NOMO-1 treated with dmso at 0.1 percent for 144 hours (cell line): ENCODE data around the gene NHERF2.

Experiments
- DNase-seq: peaks from one replicate; lab custom pipeline; 2025; ENCODE audit not compliant: unreplicated experiment; lab: John Stamatoyannopoulos, UW

Gene NHERF2

DNA sequence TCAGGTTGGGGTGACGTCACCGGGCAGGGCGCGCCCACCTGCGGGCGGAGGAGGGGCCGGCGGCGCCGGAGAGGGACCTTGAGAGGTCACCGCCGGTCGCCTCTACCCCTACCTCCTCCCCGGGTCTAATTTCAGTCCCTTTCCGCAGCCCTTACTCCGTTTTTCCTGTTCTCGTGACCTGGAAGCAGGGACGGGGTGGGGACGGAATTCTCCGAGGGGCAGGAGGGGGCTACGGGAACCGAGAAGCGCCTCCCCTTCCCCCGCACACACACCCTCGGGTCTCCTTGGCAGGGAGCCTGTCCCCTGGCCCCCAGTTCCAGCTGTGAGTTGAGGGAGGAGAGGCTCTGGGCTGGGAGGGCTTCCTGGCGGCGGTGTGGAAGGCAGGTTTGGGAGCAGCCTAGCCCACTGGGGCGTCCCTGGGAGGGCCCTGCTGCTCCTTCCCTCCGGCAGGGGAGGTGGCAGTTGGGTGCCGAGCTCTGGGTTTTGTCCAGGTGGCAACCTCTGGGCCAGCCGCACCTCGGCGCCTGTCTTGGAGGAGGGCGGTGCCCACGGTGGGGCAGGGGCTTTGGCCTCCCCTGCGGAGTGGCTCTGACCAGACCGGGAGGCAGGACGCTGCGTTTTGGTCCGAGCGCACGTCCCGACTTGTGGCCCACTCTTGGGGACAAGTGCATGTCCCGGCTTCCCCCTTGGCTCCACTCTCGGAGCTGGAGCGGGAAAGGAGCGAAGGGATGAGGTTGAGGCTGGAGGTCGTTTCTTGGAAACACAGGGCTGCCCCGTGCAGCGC, 36.2 kb upstream of the NHERF2 start:
- DNase-seq, result no peak

GRCh38 chr16:1991135-1991551, 35.6 kb upstream of the NHERF2 start:
- DNase-seq, result no peak

DNA sequence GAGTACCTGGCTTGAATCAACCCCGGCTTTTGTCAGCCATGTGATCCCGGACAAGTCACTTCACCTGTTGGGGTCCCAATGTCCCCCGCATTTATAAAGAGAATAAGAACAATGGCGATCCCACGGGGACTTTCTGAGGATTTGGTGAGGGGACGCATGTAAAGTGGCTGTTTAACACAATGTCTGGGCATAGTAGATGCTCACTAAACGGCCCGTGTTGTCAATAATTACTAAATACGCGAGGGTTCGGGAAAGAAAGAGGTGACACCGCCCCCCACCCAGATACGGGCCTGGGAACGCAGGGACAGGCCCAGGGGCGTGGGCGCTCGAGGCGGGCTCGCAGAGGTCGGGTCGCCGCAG, 35.1 kb upstream of the NHERF2 start:
- no peak for DNase-seq

GRCh38 chr16:1991948-1992703, 34.6 kb upstream of the NHERF2 start:
- DNase-seq, result peak; percentile 79

- no peak for DNase-seq
These were observed 33.9 kb upstream of the NHERF2 start for GRCh38 chr16:1992704-1993317.

- no peak for DNase-seq
These were observed 33.0 kb upstream of the NHERF2 start for GRCh38 chr16:1993731-1994131.

GRCh38 chr16:1997494-1998359, 29.0 kb upstream of the NHERF2 start:
- no peak for DNase-seq

- DNase-seq, result no peak
These were observed 28.3 kb upstream of the NHERF2 start for GRCh38 chr16:1998360-1998835.

DNA sequence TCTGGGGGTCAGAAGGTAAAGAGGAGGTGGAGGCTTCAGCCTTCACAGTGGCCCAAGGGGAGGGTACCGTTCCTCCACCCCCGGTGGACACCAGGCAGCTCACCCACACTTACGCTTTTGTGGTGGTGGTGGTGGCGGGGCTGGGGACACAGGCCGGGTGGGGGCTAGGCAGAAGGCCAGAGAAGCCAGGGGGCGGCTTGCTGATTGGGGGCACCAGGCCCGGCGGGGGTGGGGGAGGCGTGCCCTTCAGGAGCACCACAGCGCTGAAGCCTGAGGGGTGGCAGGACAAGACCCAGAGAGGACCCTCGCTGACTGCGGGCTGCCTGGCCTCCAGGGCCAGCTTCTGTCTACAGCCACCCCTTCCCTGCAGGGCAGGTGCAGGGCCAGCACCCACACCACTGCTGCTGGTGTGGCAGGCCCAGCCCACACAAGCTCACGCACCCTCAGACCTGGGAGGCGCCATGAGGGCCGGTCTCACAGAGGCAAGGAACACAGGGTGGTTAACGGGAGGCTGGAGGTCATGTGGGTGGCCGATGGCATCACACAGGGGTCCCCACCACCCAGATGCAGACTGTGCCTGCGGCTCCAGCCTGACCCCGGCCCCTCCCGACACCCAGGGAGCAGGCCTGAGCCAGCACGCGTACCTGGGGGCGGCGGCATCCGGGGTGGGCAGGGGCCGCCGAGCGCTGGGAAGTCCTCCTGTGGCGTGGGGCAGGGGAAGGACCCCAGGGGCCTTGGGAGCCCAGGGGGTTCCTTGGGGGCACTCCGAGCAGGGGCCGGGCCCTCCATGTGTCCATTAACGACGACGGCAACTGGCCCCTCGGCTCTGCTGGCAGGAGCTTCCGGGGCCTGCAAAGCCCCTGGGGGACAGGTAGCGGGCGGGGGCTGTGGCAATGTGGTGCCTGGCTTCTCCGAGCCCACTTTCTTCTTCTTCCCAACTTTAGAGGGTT, 27.6 kb upstream of the NHERF2 start:
- DNase-seq, result no peak

DNA sequence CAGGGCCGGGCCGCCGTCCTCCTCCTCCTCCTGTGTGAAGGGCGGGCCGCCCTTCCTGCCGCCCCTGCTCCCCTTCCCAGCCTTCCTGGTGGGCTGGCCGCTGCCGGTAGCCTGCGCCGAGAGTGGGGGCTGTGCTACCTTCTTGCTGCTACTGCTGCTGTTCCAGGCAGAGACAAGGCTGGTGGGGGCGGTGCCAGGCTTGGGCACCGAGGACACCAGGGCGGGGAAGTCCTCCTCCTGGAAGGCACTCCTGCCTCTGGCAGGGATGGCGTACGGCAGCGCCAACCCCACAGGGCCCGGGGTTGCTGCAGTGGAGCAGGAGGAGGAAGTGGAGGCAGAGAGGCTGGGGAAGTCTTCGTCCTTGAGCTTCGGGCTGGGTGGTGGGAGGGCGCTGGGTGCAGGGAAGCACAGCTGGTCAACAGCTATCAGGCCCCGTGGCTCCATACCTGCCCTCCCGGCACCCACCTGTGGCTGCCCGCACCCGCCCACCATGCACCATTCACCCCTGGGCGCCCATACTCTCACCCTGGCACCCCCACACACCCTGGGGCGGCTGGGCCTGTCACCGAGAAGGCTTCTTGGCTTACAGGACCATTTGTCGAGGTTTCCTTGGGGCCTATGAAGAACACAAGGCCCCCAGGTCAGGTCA, 26.7 kb upstream of the NHERF2 start:
- DNase-seq, result no peak

DNA sequence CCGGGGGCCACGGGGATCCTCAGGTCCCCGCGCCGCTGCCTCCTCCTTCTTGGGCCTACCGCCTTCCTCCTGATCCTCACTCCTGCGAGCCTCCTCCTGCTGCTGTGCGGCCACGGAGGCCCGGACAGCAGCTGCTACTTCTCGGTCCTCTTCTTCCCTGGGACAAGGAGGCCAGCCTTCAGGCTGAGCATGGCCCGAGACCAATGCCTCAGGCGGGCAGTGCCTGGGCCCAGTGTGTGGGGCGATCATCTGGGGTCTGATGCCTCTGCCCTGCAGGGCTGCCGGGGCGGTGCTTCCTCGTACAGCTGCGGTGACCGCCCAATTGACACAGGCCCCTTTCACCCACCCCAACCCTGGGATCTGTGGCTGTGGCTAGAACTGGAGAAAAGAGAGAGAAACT, 25.7 kb upstream of the NHERF2 start:
- no peak for DNase-seq

DNA sequence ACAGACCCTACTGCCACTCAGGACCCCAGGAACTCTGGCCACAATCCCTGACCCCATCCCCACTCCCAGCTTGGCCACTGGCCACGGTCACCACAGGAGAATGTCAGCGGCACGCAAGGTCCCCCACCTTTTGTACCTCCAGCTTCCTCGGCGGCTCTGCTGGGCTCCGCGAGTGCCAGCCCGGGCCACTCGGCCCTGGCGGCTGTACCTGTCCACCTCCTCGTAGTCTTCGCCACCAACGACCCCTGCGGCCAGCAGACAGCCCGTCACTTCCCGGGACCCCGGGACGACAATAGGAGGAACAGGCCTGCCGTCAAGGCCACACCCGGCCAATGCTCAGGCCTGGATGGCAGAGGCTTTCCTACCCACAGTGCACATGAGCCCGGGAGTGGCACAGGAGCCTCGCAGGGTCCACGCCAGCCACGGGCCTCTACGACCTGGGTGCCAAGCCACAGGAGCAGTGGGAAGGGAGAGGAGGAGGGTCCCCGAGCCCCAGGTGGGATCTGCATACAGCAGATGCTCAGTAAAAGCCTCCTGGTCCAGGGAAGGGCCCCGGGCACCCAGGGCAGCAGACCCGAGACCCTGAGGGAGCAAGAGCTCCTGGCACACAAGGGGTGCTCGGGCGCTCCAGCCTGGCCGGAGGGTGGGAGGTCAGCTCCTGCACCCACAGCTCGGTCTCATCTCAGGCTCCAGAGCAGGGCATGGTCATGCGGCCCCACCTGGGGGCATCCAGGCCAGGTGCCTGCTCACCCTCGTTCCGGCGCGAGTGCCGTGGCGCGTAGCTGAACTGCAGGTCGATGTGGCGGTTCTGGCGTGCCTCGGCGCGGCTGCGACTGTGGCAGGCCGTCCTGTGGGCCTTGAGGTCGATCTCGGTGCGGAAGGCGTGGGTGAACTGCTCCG, 25.0 kb upstream of the NHERF2 start:
- no peak for DNase-seq

DNA sequence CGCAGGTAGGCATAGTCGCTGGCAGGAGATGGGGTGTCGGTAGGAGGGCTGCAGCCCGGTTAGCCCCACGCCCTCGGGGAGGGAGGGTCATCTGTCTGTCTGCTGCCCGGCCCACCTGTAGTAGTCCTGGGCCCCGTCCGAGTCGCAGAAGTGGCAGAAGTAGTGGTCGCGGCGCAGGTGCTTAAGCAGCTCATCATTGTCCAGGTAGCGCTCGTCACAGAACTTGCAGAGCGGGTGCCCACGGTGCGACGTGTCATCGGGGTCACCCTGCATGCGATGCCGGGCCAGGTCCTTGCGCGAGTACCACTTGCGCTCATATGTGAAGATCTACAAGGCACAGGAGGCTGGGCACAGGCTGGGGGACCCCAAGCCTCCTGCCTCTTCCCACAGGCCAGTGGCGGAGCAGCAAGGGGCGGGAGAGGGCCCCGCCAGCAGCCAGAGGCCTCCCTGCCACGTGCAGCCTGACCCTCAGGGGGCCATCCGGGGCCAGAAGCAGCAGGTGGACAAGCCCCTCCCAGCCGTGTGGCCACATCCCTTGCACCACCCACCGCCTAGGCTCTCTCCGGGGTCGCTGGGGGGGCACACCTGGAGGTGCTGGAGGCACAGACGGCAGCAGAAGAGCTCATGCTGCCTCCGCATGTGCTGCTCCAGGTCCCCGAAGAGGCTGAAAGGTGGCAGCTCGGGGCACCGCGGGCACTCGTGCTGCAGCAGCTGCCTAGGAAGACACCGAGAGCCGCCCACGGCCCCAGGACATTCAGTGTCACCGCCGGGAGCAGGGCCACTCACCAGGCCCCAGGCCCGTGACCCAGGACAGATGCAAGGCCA, 24.1 kb upstream of the NHERF2 start:
- no peak for DNase-seq

DNA sequence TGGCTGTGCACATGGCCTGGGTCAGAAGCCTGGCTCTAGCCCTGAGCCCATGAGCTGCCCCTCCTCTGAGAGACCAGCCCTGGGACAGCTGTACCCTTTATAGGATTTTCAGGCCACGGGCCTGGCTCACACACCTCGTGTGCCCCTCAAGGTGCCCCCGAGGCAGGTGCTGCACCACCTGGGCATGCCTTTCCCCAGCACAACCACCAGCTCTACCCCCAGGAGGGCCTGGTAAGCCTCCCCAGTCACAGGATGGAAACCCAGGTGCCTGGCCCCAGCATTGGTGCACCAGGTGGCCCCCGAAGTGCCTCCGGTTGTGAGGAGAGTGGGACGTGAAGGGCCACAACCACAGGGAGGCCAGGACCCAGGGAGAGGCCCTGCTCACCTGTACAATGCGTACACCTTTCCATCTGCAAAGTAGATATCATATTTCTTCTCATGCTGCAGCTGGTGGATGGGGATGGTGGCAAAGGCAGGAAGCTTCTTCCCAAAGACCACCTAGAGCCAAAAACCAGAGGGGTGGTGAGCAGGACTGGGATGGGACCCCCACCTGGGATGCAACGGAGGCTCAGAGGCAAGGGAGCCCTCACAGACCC, 23.4 kb upstream of the NHERF2 start:
- no peak for DNase-seq

- peak; percentile 72 for DNase-seq
These were observed 22.7 kb upstream of the NHERF2 start for GRCh38 chr16:2003827-2004641.

- DNase-seq, result no peak
These were observed 21.7 kb upstream of the NHERF2 start for GRCh38 chr16:2004795-2005517.
